Esophagus muscularis mucosa (tissue), 3 donors: ENCODE results near the gene SLC29A3.

Experiments
- POLR2AphosphoS5 ChIP-seq, 2 donors: sonication (generic); formaldehyde crosslinking; IDR thresholded peaks; one replicate each; pipeline ENCODE4 v1.6.1; 2017; ENCODE audit warnings: antibody characterized with exemption in 2 of 2
- TF ChIP-seq, protein P1 (sequence below), 3 experiments: fragments of 200-600 bp in 2 of 3; fragments of 450-650 bp in 1 of 3; sonication (generic) in 2 of 3; IDR thresholded peaks; one replicate each; pipeline ENCODE4 v1.5.1; 2017 to 2019; ENCODE audit warnings: antibody characterized with exemption in 3 of 3, mild to moderate bottlenecking in 2 of 3, moderate library complexity in 1 of 3

DNA sequence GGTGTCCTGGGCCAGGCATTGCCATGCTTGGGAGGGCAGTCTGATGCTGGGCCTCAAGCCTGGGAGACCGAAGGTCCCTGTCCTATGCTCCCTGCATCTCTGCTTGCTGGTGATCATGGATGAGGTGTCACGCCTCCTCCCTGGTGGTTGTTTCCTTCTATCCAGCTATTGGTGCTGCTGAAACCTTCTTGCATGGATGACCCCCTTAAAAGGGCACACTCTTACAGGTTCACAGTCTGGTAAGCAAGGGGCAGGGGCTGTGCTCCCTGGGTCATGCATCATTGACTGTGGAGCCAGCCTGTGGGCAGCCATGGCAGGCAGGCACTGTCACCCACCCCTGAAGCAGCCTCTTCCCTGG lies 36.8 kb upstream of the SLC29A3 start:
- TF ChIP-seq POLR2AphosphoS5 (IDR thresholded peaks at IDR 0.05): no peak
- TF ChIP-seq, protein P1, sequence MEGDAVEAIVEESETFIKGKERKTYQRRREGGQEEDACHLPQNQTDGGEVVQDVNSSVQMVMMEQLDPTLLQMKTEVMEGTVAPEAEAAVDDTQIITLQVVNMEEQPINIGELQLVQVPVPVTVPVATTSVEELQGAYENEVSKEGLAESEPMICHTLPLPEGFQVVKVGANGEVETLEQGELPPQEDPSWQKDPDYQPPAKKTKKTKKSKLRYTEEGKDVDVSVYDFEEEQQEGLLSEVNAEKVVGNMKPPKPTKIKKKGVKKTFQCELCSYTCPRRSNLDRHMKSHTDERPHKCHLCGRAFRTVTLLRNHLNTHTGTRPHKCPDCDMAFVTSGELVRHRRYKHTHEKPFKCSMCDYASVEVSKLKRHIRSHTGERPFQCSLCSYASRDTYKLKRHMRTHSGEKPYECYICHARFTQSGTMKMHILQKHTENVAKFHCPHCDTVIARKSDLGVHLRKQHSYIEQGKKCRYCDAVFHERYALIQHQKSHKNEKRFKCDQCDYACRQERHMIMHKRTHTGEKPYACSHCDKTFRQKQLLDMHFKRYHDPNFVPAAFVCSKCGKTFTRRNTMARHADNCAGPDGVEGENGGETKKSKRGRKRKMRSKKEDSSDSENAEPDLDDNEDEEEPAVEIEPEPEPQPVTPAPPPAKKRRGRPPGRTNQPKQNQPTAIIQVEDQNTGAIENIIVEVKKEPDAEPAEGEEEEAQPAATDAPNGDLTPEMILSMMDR (IDR thresholded peaks at IDR 0.05): no peak
